GM19463 (cell line): ENCODE data around the gene DUSP21.
"Not testable (repeated sequence)": the region's sequence is repeated elsewhere in the genome, so short reads cannot be mapped to it uniquely, and the experiment has no call there.

Experiments used
- ATAC-seq: cut with Tn5 transposase; IDR thresholded peaks from one replicate; pipeline ENCODE4 v1.9.1; 2021; ENCODE audit warnings: mild to moderate bottlenecking, moderate library complexity; ENCODE audit not compliant: unreplicated experiment

DUSP21 gene

GRCh38 chrX:44843753-44844152 lies at the start of gene DUSP21:
Gene DUSP21 (plus strand): TSS chrX:44844021. CDS start chrX:44844133, 112 bp downstream.
- ATAC-seq, result no peak

- ATAC-seq, result no peak
These were observed 47.8 kb upstream of the DUSP21 start for GRCh38 chrX:44795945-44796450.

GRCh38 chrX:44802613-44803012 lies 41.2 kb upstream of the DUSP21 start:
- ATAC-seq, result no peak

GRCh38 chrX:44815681-44816080 lies 28.1 kb upstream of the DUSP21 start:
- ATAC-seq, result no peak

DNA sequence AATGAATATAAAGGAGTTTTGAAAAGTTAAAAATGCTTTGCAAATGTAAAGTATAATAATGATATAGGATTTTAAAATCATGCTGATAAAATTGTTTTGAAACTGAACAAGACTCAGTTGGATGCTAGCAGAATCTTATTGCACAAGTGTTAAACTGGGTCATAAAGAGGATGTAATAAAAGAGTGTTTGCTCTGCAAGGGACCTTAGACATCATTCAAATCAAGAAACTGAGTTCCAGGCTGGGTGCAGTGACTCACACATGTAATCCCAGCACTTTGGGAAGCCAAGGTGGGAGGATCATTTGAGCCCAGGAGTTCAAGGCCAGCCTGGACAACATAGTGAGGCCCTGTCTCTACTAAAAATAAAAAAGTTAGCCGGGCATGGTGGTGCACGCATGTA lies 27.5 kb upstream of the DUSP21 start:
- ATAC-seq, result no peak

- no peak for ATAC-seq
These were observed 26.8 kb upstream of the DUSP21 start for GRCh38 chrX:44817029-44817428.

DNA sequence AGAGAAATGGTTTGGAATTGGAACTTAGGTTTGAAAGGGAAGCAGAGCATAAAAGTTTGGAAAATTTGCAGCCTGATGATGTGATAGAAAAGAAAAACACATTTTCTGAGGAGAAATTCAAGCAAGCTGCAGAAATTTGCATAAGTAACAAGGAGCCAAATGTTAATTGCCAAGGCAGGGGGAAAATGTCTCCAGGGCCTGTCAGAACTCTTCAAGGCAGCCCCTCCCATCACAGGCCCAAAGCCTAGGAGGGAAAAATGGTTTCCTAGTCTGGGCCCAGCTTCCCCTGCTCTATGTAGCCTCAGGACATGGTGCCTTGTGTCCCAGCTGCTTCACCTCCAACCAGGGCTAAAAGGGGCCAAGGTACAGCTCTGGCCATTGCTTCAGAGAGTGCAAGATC lies 21.2 kb upstream of the DUSP21 start:
- ATAC-seq, result no peak

GRCh38 chrX:44823193-44823592 lies 20.6 kb upstream of the DUSP21 start:
- ATAC-seq, result not testable (repeated sequence)

DNA sequence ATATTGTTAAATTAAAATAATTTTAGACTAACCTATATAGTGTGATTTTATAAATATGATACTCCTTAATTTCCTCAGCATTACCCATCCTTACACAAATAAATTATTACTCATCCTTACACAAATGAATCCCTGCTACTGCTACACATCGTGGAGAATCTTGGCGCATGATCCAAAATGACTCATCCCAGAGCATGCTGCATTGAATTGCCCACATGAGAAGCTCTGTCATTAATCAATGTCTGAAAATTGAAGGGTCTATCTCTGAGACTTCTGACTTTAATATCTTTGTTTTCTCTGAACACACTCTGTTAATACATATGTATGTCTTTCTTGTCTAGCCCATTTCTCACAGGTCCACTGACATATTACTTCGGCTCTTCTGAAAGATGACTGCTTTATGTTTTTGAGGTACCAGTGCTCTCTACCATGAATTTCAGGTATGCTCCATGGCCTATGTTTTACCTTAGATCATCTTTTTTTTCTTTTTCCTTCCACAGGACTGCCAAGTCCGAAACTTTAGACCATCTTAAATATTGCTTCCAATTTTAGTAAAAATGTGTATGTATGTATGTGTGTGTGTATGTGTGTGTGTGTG lies 15.7 kb upstream of the DUSP21 start:
- no peak for ATAC-seq

DNA sequence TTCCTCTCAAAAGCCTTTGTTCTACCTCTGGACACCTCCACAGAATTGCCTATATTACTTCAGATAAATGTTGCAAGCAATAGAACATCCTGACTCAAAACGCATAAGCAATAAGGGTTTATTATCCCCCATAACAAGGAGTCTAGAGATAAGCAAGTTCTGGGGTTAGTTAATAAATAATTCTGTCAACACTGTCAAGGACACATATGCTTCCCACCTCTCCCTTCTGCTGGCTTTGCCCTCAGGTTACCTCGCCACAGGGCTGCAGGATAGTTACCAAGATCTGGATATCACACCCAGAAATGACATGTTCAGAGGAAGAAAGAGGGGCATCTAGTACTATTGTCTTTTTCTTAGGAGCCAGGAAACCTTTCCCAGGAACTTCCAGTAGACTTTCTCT lies 14.0 kb upstream of the DUSP21 start:
- ATAC-seq, result no peak

DNA sequence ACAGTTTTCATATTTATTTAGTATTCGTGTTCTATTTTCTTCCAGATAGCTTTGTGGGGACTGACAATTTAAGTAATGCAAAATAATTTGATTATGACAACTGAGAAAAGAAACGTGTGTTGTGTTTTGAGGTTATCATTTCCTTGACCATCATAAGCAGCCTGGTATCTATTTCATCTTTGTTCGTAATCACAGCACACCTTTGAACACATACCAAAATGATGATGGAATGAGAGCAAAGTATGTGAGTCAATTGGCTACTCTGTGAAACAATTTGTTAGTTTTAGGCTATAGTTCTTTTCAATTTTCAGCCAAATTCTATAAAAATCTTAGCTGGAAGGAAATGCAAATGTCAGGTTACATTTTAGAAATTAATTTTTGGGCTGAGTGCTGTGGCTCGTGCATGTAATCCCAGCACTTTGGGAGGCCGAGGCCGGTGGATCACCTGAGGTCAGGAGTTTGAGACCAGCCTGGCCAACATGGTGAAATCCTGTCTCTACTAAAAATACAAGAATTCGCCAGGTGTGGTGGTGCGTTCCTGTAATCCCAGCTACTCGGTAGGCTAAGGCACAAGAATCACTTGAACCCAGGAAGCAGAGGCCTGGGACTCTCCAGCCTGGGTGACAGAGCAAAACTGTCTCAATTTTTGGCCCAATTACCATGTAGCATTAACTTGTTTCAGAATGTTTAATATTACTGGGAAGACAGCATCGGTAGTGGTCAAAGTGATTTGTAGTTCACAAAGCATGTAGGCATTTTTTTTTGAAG lies 1.1 kb upstream of the DUSP21 start:
- ATAC-seq, result no peak

GRCh38 chrX:44843318-44843702 lies 511 bp upstream of the DUSP21 start:
- no peak for ATAC-seq

DNA sequence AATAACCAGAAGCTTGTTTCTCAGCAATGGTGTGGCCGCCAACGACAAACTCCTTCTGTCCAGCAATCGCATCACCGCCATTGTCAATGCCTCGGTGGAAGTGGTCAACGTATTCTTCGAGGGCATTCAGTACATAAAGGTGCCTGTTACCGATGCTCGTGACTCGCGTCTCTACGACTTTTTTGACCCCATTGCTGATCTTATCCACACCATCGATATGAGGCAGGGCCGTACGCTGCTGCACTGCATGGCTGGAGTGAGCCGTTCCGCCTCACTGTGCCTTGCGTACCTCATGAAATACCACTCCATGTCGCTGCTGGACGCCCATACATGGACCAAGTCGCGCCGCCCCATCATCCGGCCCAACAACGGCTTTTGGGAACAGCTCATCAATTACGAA lies 383 bp downstream of the DUSP21 start:
- ATAC-seq, result no peak

- ATAC-seq, result not testable (repeated sequence)
These were observed 7.1 kb downstream of the DUSP21 start for GRCh38 chrX:44850891-44851290.

DNA sequence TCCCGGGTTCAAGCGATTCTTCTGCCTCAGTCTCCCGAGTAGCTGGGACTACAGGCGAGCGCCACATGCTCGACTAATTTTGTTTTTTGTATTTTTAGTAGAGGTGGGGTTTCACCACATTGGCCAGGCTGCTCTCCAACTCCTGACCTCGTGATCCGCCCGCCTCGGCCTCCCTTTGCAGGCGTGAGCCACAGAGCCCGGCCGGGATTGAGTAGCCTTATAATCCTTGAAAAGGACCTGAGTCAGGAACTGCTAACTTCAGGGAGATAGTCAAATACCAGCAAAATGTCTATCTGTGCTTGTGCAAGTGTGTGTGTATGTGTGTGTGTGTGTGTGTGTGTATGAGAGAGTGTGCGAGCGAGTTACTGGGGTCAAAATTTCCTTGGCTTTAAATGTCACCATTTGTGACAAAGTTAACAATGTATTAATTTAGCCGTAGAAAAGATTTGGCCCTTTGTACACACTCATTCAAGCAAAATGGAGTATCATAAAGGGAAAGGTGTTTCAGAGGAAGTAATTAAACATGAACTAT lies 27.4 kb downstream of the DUSP21 start:
- no peak for ATAC-seq

DNA sequence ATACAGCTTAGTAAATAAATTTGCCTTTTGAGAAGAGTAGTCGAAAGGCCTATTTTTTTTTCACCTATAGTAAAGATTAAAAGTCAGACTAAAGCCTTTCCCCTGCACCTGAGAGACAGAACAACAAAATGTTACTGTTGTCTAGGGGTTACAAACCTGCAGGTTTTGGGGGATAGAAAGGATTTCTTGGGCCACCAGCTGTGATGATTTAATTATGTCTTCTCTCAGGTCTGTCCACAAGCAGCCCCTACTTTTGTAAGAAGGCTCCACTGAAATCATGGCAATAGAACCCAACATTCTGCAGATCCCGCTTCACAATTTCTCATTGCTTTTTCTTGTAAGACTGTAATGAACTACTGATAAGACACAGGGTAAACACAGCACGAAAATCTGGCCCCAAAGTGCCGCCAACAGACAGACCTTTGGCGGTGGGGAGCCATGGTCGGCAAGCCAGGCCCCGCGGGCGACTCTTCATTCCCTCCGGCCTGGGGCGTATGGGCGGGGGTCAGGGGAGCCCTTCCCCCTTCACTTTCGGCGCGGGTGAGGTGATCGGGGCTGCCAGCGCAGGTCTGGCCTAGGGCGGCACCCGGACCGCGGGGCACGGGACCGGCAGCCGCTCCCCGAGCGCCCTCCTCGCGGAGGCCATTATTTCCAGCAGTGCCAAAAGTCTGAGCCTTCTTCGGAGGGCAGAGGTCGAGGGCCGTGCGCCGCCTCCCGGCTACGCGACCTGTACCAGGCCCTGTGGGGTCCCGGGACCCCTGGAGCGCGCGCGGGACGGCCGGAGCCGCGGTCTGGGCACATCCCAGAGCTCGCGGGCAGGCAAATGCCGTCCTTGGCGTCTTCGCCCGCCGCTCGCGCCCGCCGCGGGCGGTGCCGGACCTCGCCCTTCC lies 28.4 kb downstream of the DUSP21 start:
- peak; percentile 13 for ATAC-seq

DNA sequence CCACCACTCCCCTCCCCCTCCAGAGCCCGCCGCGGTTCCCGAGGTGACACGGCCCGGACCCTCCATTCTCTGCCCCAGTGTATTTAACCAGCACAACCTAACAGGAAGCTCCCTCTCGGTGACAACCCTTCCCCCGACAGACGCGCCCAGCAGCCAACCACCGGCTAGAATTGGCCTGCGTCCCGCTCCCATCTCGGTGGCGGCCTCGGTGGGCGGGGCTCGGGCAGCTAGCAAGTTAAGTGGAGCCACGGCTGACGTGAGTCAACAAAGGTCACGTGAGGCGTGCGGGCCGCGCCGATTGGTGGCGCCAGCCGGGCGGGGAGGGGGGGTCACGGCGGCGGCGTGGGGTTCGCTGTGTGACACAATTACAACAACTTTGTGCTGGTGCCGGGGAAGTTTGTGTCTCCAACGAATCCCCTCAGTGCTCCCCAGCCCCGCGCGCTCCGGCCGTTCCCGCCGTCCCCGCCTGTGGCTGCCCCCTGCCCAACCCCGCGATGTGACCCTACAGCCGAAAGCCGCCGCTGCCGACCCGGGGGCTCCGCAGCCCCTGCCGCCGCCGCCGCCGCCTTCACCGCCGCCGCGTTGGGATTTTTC lies 29.1 kb downstream of the DUSP21 start, which contains the start of gene KDM6A:
Gene KDM6A (plus strand): TSS at position 368 of the 594 bp plus-strand sequence. CDS start 364 bp downstream, outside the sequence.
- peak; percentile 89 for ATAC-seq

- no peak for ATAC-seq
These were observed 29.8 kb downstream of the DUSP21 start for GRCh38 chrX:44873415-44874276.

DNA sequence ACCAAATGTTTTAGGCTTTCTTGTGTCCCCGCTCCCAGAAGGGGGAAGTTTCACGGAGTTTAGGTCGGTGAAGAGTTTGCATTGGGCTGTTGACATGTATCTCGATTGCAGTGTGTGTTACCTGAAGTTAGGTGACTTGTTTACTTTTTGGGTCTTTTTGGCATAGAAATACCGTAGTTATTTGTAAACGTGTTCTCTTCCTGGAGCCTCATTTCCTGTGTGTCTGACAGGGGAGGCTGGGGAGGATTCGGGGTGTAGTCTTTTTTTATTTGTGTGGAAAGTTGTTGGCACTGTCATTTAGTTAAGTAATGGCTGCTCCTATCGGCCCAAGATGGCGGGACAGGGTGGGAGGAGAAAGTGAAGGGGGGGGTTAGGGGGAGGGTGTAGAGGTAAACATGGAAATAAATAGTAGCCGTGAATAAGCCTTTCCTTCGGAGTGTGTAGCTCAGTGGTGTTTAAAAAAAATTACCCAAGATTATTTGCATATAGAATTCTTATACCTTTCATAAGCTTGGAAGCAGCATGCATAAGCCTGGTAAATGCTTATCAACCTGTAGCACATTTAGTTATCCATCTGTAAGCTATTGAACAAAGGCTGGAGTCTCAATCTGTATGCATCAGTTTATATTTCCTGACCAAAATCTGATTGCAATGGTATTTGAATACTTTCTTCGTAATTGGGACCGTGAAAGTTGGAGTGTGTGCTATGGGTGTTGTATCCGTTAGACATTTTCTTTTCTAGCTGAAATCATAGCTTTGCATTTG lies 30.8 kb downstream of the DUSP21 start:
- ATAC-seq, result no peak
